ENCODE measurements around the gene CCDC97.
A peak's percentile ranks its signal among the peaks of the same experiment; 100 is the strongest.

CCDC97 gene

DNA sequence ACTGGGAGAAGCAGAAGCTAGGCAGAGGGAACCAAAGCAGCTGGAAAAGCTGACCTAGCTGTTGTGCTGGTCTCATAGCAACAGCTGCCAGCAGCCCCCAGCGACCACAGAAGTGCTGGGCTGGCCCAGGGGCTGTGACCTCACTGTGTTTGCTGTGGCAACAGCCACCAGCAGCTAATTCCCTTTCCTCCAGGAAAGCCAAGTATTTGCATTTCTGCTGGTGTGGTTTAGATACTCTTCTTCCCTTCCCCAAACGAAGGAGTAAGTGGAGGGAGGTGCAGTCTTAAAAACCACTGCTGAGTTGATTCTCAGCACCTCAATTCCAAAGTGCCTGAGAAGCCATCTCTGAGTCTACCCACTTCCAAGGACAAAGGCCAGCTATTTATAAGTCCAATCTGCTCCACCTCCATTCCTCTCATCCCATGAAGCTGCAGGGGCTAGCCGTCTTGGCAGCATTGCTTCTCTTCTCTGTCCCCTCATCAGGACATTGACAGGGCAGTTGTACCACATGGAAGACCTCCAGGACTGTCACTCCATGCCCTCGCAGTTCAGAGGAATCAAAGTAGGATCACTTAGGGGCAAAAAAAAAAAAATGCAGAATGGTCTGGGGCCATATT, 11.5 kb upstream of the CCDC97 start:
- DNase-seq (ENCODE audit: low spot score) = peak; percentile 94

- DNase-seq (ENCODE audit: low spot score) = no peak
Observed at GRCh38 chr19:41299046-41299754, 10.8 kb upstream of the CCDC97 start.

DNA sequence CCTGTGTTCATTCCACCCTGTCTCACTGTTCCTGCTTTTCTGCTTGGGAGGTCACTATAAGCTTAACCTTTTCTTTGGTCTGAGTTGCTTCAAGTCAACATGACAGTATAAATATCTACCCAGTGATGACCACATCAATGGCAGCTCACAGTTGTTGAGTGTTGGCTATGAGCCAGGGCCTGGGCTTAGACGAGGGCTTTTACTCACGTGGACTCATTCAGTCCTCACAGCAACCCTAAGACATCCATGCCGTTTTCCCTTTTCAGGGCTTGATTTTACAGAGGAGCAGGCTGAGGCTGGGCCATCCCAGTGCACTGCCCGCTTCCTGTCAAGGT, 10.2 kb upstream of the CCDC97 start:
- DNase-seq (ENCODE audit: low spot score) = peak; percentile 61

- no peak for DNase-seq (ENCODE audit: low spot score)
Observed at GRCh38 chr19:41300555-41300954, 9.4 kb upstream of the CCDC97 start.

DNA sequence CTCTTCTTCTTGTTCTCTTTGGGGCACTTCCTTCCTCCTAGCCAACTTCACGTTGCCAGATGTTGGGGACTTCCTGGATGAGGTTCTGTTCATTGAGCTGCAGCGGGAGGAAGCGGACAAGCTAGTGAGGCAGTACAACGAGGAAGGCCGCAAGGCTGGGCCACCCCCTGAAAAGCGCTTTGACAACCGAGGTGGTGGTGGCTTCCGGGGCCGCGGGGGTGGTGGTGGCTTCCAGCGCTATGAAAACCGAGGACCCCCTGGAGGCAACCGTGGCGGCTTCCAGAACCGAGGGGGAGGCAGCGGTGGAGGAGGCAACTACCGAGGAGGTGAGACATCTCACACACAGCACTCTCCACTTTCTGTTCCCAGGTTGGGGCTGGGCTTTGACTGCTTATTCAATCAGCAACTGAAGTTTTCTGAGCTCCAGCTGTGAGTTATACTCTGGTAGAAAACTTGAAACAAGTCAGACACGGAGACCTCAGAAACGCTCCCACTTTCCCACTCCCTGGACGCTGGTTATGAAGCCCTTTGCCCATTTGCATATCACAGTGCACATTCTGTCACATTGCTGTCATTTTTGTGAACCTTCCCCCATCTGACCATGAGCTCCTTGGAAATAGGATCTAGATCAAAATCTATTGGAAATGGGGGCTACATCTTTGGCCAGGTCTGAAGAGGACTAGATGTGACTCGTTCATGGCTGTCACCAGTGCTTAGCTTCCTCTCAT, 7.2 kb upstream of the CCDC97 start:
- no peak for DNase-seq (ENCODE audit: low spot score)

DNA sequence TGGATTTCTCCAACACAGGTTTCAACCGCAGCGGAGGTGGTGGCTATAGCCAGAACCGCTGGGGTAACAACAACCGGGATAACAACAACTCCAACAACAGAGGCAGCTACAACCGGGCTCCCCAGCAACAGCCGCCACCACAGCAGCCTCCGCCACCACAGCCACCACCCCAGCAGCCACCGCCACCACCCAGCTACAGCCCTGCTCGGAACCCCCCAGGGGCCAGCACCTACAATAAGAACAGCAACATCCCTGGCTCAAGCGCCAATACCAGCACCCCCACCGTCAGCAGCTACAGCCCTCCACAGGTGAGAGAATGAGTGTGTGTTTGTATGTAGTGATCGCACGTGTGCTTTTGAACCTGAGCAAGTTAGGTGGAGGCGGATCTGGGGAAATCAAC, 6.0 kb upstream of the CCDC97 start:
- no peak for DNase-seq (ENCODE audit: low spot score)

GRCh38 chr19:41304706-41305483, 5.1 kb upstream of the CCDC97 start:
- DNase-seq (ENCODE audit: low spot score) = no peak

GRCh38 chr19:41305927-41306793, 3.8 kb upstream of the CCDC97 start:
- no peak for DNase-seq (ENCODE audit: low spot score)

DNA sequence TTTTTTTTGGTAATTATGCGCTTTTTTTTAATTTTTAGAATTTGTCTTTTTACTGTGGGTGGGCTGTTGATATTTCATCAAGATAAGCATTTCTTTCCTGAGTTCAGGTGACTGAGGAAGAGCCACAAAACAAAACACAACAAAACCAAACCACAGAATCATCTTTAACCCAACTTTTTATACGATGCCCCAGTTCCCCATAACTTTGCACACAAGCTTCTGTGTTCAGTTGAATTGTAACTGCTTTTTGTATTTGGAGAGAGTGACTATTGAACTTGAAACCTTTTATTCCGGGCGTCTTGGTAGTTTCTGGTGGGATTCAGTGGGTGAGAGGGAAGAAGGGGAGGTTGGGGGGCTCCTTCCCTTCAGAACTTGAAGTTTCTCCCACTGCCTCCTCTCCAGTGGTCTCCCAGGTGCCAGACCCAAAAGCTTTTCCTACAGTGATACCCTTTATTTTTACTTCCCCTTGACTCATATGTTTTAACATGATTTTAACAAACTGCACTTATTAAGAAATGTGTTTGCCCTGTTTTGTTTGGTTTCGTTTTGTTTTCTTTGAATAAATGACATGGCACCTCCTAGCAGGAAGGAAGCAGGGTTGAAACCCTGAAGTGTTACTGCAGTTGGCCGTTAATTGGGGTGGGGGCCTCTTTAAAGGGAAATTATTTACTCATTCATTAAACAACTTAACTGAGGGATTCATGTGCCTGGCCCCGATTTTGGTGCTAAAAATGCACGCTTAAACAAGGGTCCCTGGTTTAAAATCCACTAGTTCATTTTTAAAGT, 2.7 kb upstream of the CCDC97 start:
- DNase-seq (ENCODE audit: low spot score) = no peak

- no peak for DNase-seq (ENCODE audit: low spot score)
Observed at GRCh38 chr19:41307954-41308449, 2.0 kb upstream of the CCDC97 start.

GRCh38 chr19:41308450-41309179, 1.4 kb upstream of the CCDC97 start:
- peak; percentile 85 for DNase-seq (ENCODE audit: low spot score)

GRCh38 chr19:41309180-41310032, 566 bp upstream of the CCDC97 start:
- DNase-seq (ENCODE audit: low spot score) = no peak

GRCh38 chr19:41311072-41311471, 1.1 kb downstream of the CCDC97 start:
- DNase-seq (ENCODE audit: low spot score) = no peak

- DNase-seq (ENCODE audit: low spot score) = no peak
Observed at GRCh38 chr19:41311613-41312012, 1.6 kb downstream of the CCDC97 start.

GRCh38 chr19:41316306-41316920, 6.4 kb downstream of the CCDC97 start:
- no peak for DNase-seq (ENCODE audit: low spot score)

DNA sequence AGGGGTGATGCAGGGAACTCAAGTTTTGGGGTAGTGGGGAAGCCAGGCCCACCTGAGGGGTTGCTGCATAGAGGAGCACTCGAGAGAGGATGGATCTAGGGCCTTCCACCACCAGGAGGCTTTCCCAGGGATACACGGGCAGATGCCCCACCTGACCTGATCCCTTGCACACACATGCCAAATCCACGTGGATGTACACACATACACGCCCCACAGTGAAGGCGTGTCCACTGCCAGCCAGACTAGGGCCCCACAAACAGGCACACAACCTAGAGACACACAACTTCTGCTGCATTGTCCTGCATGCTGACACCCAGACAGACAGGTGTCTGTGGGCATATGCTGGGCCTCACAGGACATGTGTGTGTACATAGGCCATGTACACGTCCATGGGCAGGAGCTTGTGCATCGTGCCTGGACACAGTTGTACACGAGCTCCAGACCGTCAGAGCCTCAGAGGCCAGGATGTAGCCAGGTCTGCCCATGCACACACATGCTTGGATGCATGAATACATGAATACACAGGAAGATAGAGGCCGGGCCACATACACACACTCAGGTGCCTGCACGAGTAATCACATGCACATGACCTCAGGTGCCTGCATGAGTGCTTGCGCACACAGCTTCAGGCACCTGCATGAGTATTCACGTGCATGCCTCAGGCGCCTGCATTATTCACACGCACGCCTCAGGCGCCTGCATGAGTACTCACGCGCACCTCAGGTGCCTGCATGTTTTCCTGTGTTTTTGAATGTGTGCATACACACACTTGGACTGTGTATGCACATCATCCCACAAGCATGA, 8.9 kb downstream of the CCDC97 start:
- no peak for DNase-seq (ENCODE audit: low spot score)

GRCh38 chr19:41319500-41320184, 9.7 kb downstream of the CCDC97 start:
- no peak for DNase-seq (ENCODE audit: low spot score)

All from AG08395 (cell line).